Fibroblast of skin of scalp (primary cell): ENCODE data around the gene KLB. TPM values are rescaled to one million over a fixed set of nuclear protein-coding genes. Genes with fewer than 3 reads are reported as not detected.
"Not testable (repeated sequence)": the region's sequence is repeated elsewhere in the genome, so short reads cannot be mapped to it uniquely, and the experiment has no call there.

Experiments used
- DNase-seq: peaks from one replicate; pipeline ENCODE4 v3.0.0-alpha.2; 2013
- polyA plus RNA-seq, 2 experiments: library from polyadenylated mRNA; unstranded; fragments of 120-200 nt; gene quantifications; one replicate each; pipeline ENCODE4 v1.2.1, GENCODE V29; 2013; ENCODE audit not compliant: insufficient read length in 2 of 2

The KLB gene
- polyA plus RNA-seq (2013, experiment 1 of 2; ENCODE audit: insufficient read length), result 0.02 TPM
- not detected for polyA plus RNA-seq (2013, experiment 2 of 2; ENCODE audit: insufficient read length)

- DNase-seq, result peak; percentile 64
Observed at GRCh38 chr4:39406763-39407583, at the start of gene KLB. Gene KLB (plus strand): TSS chr4:39406930. CDS start chr4:39406950, 20 bp downstream.

- no peak for DNase-seq
Observed at GRCh38 chr4:39357002-39357401, 49.7 kb upstream of the KLB start.

GRCh38 chr4:39360611-39361010, 46.1 kb upstream of the KLB start:
- DNase-seq, result not testable (repeated sequence)

- no peak for DNase-seq
Observed at GRCh38 chr4:39362827-39363226, 43.9 kb upstream of the KLB start.

GRCh38 chr4:39363773-39364393, 42.8 kb upstream of the KLB start:
- no peak for DNase-seq

- DNase-seq, result no peak
Observed at GRCh38 chr4:39365360-39365759, 41.4 kb upstream of the KLB start.

- DNase-seq, result peak; percentile 94
Observed at GRCh38 chr4:39365830-39366771, 40.6 kb upstream of the KLB start, which contains the start of gene RFC1. Gene RFC1 (minus strand): TSS chr4:39366362. CDS start chr4:39366241, 121 bp downstream.

GRCh38 chr4:39367166-39367565, 39.6 kb upstream of the KLB start:
- DNase-seq, result no peak

- no peak for DNase-seq
Observed at GRCh38 chr4:39369301-39369700, 37.4 kb upstream of the KLB start.

GRCh38 chr4:39371209-39371608, 35.5 kb upstream of the KLB start:
- not testable (repeated sequence) for DNase-seq

- no peak for DNase-seq
Observed at GRCh38 chr4:39375478-39375877, 31.3 kb upstream of the KLB start.

GRCh38 chr4:39383690-39384089, 23.0 kb upstream of the KLB start:
- no peak for DNase-seq

GRCh38 chr4:39384563-39384962, 22.2 kb upstream of the KLB start:
- DNase-seq, result no peak

GRCh38 chr4:39390603-39391002, 16.1 kb upstream of the KLB start:
- DNase-seq, result no peak

GRCh38 chr4:39394706-39395105, 12.0 kb upstream of the KLB start:
- DNase-seq, result no peak

GRCh38 chr4:39401640-39402039, 5.1 kb upstream of the KLB start:
- DNase-seq, result peak; percentile 54

GRCh38 chr4:39407584-39407885, 805 bp downstream of the KLB start:
- DNase-seq, result no peak

GRCh38 chr4:39410415-39410814, 3.7 kb downstream of the KLB start:
- DNase-seq, result no peak

GRCh38 chr4:39411561-39411960, 4.8 kb downstream of the KLB start:
- not testable (repeated sequence) for DNase-seq

- no peak for DNase-seq
Observed at GRCh38 chr4:39415678-39416283, 9.1 kb downstream of the KLB start.

- DNase-seq, result no peak
Observed at GRCh38 chr4:39422247-39422646, 15.5 kb downstream of the KLB start.

GRCh38 chr4:39425297-39425696, 18.6 kb downstream of the KLB start:
- DNase-seq, result not testable (repeated sequence)
